ENCODE measurements around the gene EP400. TPM values are rescaled to one million over a fixed set of nuclear protein-coding genes. Genes with fewer than 3 reads are reported as not detected.
"Not testable (repeated sequence)": the region's sequence is repeated elsewhere in the genome, so short reads cannot be mapped to it uniquely, and the experiment has no call there.

Gene EP400
- total RNA-seq, 1 donor from 2014 or later, result 14.8 TPM

GRCh38 chr12:132094269-132094891 is 144.6 kb downstream of the EP400 start:
- no peak for ATAC-seq
- intact Hi-C loops (cut with micrococcal nuclease), result no loop called here

GRCh38 chr12:132095520-132096409 is 146.0 kb downstream of the EP400 start:
- intact Hi-C loops (cut with micrococcal nuclease), result no loop called here
- no peak for ATAC-seq
- DNase-seq, result no peak

More at GRCh38 chr12:132094269-132094891, 144.6 kb downstream of the EP400 start:
- no peak for DNase-seq

- ATAC-seq (no peak), DNase-seq (no peak)
- intact Hi-C loops (cut with micrococcal nuclease), result no loop called here
Observed at GRCh38 chr12:132099739-132100138, 150.0 kb downstream of the EP400 start.

GRCh38 chr12:132100306-132101065 is 150.7 kb downstream of the EP400 start:
- intact Hi-C loops (cut with micrococcal nuclease), result no loop called here
- DNase-seq (no peak), ATAC-seq (no peak)

- ATAC-seq, result no peak
- intact Hi-C loops (cut with micrococcal nuclease), result no loop called here
Observed at GRCh38 chr12:132102297-132102696, 152.6 kb downstream of the EP400 start.

GRCh38 chr12:132103072-132103471 is 153.3 kb downstream of the EP400 start:
- DNase-seq; ATAC-seq; intact Hi-C loops (cut with micrococcal nuclease): not testable (repeated sequence)

More at GRCh38 chr12:132102297-132102696, 152.6 kb downstream of the EP400 start:
- no peak for DNase-seq

GRCh38 chr12:132103542-132104308 is 154.0 kb downstream of the EP400 start:
- ATAC-seq (no peak), DNase-seq (no peak)
- intact Hi-C loops (cut with micrococcal nuclease), result no loop called here

- intact Hi-C loops (cut with micrococcal nuclease), result no loop called here
- no peak for DNase-seq
- ATAC-seq, result no peak
Observed at GRCh38 chr12:132105467-132105866, 155.7 kb downstream of the EP400 start.

GRCh38 chr12:132106921-132107320 is 157.2 kb downstream of the EP400 start:
- DNase-seq (no peak), ATAC-seq (no peak)
- intact Hi-C loops (cut with micrococcal nuclease), result no loop called here

GRCh38 chr12:132108211-132108832 is 158.6 kb downstream of the EP400 start:
- intact Hi-C loops (cut with micrococcal nuclease), result no loop called here
- ATAC-seq, result no peak
- no peak for DNase-seq

- no peak for DNase-seq
- ATAC-seq, result no peak
- intact Hi-C loops (cut with micrococcal nuclease), result no loop called here
Observed at GRCh38 chr12:132109741-132110140, 160.0 kb downstream of the EP400 start.

- ATAC-seq (no peak), DNase-seq (no peak)
- intact Hi-C loops (cut with micrococcal nuclease), result no loop called here
Observed at GRCh38 chr12:132110677-132111076, 160.9 kb downstream of the EP400 start.

- DNase-seq (no peak), ATAC-seq (no peak)
- intact Hi-C loops (cut with micrococcal nuclease), result no loop called here
Observed at GRCh38 chr12:132111654-132112304, 162.0 kb downstream of the EP400 start.

GRCh38 chr12:132114667-132115066 is 164.9 kb downstream of the EP400 start:
- intact Hi-C loops (cut with micrococcal nuclease), result no loop called here
- no peak for DNase-seq
- ATAC-seq, result no peak

- intact Hi-C loops (cut with micrococcal nuclease), result no loop called here
- ATAC-seq (no peak), DNase-seq (no peak)
Observed at GRCh38 chr12:132115500-132115899, 165.8 kb downstream of the EP400 start.

- intact Hi-C loops (cut with micrococcal nuclease), result no loop called here
- DNase-seq (no peak), ATAC-seq (no peak)
Observed at GRCh38 chr12:132116709-132117557, 167.2 kb downstream of the EP400 start.

- no peak for ATAC-seq
- intact Hi-C loops (cut with micrococcal nuclease), result no loop called here
- no peak for DNase-seq
Observed at GRCh38 chr12:132117558-132117875, 167.8 kb downstream of the EP400 start.

Measured in left ventricle myocardium superior (tissue), 1 donor.